Esophagus squamous epithelium (tissue), 5 donors: Measurements from ENCODE around the gene MOB3B. TPM values are rescaled to one million over a fixed set of nuclear protein-coding genes. Genes with fewer than 3 reads are reported as not detected.

Experiments
- DNase-seq: peaks from one replicate; lab custom pipeline; 2025; lab: John Stamatoyannopoulos, UW
- H3K27ac ChIP-seq, 4 donors: fragments of 200-600 bp; sonication (generic); one replicate each; pipeline ENCODE4 v1.5.1; 2016 to 2019; ENCODE audit warnings: mild to moderate bottlenecking in 1 of 4
- H3K27me3 ChIP-seq, 4 donors: fragments of 200-600 bp; sonication (generic); 1 replicate in 3 of 4; 2 replicates in 1 of 4; pipeline versions ENCODE4 v1.5.1 to v1.6.0; 2017 to 2021; ENCODE audit warnings: antibody characterized with exemption in 1 of 4
- H3K36me3 ChIP-seq, 3 donors: fragments of 200-600 bp; sonication (generic); one replicate each; pipeline ENCODE4 v1.5.1; 2016 to 2019
- H3K4me1 ChIP-seq, 3 donors: fragments of 200-600 bp; sonication (generic); one replicate each; pipeline ENCODE4 v1.5.1; 2017 to 2019
- H3K4me3 ChIP-seq, 4 donors: fragments of 200-600 bp; sonication (generic); 1 replicate in 3 of 4; 2 replicates in 1 of 4; pipeline ENCODE4 v1.5.1; 2016 to 2019; ENCODE audit warnings: mild to moderate bottlenecking in 2 of 4, moderate library complexity in 1 of 4
- H3K9me3 ChIP-seq, 3 donors: fragments of 200-600 bp; sonication (generic); one replicate each; pipeline ENCODE4 v1.5.1; 2016 to 2019
- CTCF ChIP-seq, 6 experiments: fragments of 450-650 bp in 4 of 6; fragments of 200-600 bp in 2 of 6; sonication (generic) in 2 of 6; IDR thresholded peaks; one replicate each; pipeline ENCODE4 v1.5.1; 2016 to 2019; ENCODE audit warnings: antibody characterized with exemption in 6 of 6, mild to moderate bottlenecking in 4 of 6, moderate library complexity in 4 of 6
- POLR2A ChIP-seq, 4 donors: fragments of 450-650 bp; IDR thresholded peaks; one replicate each; pipeline ENCODE4 v1.6.1; 2017; ENCODE audit warnings: antibody characterized with exemption in 4 of 4, mild to moderate bottlenecking in 4 of 4, moderate library complexity in 3 of 4
- WGBS, 2 donors: methylation state at CpG; one replicate each; pipeline ENCODE4 v1.1.5; 2018; 5-methylcytosine and 5-hydroxymethylcytosine counted together
- intact Hi-C: fragments of 100-400 bp; cut with DNase I; formaldehyde crosslinking; loops from one replicate; pipeline ENCODE4 v1.15.0; 2022
- total RNA-seq, 4 donors: library from RNA; depleted of rRNA; stranded (reverse); fragments of >200 nt; gene quantifications; one replicate each; pipeline ENCODE4 v1.1.0, GENCODE V29; 2016
- donor health status: DM: yes; HTN: yes; CAD: no.

Gene MOB3B
- total RNA-seq, 4 donors from 2014 or later: 2.2 to 7.6 (median 5.2) TPM

- Histone ChIP-seq H3K27me3 (no peaks in the 10 kb centered on the region), H3K27ac (no peak overlapping the region), H3K4me3 (no peak overlapping the region), H3K9me3 (no peaks in the 10 kb centered on the region), H3K4me1 (peaks cover 0 to 62% (median 24%) of the 10 kb centered on the region in 3 donors), H3K36me3 (no peaks in the 10 kb centered on the region)
- no peak for DNase-seq
- intact Hi-C loops: loop anchor here (10.0 kb wide), 1 partner anchor 51 kb away; no protein-coding TSS in a partner anchor
- no peak for TF ChIP-seq POLR2A (IDR thresholded peaks at IDR 0.05)
- no peak for TF ChIP-seq CTCF (IDR thresholded peaks at IDR 0.05)
- 33 to 87% methylated on average over 3 of the region's 3 CpGs for WGBS, 2 donors
Observed at GRCh38 chr9:27436234-27436633, 93.4 kb downstream of the MOB3B start.

DNA sequence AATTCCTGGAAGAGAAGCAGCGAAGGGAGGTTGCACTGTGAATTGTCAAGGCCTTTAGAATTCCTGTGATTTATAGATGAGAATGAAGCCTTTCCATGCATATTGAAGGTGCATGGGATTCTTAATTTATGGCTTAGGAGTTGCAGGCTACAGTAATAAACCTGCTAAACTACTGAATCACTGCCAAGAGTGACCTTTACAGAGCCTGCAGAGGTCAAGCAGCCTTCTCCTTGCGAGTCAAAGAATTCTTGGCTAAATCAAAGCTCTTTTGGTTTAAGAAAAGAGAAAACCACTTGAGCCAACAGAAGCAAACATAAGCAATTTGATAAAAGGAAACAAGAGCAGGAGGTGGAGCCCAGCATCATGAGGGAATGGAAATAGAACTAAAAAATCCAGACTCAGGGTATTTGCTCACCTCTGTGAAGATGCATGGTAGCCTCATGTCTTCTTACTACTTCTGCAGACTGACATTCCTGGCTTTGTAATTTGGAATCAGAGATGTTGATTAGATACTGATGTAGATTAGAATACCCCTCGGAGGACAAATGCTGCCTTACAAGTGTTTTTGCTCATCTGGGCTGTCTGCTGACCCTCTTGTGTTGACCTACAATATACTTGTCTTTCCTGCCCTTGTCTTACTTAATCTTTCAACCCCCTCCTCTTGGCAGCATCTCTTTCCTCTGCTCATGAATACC is 95.8 kb downstream of the MOB3B start:
- 77 to 78% methylated on average over 3 of the region's 3 CpGs for WGBS, 2 donors
- no peak for DNase-seq
- TF ChIP-seq POLR2A (IDR thresholded peaks at IDR 0.05) (no peak), CTCF (IDR thresholded peaks at IDR 0.05) (no peak)

GRCh38 chr9:27432308-27432707 is 97.3 kb downstream of the MOB3B start:
- WGBS, 2 donors: 55 to 80% methylated on average over 1 to 3 of the region's 3 CpGs
- no peak for DNase-seq
- no peak overlapping the region for H3K4me3 ChIP-seq
- TF ChIP-seq CTCF (IDR thresholded peaks at IDR 0.05) (no peak), POLR2A (IDR thresholded peaks at IDR 0.05) (no peak)
- intact Hi-C loops: loop anchor here (10.0 kb wide), 1 partner anchor 48 kb away; no protein-coding TSS in a partner anchor
- H3K4me1 ChIP-seq: peaks cover 3 to 87% (median 17%) of the 10 kb centered on the region in 3 donors
- no peaks in the 10 kb centered on the region for H3K9me3 ChIP-seq
- H3K27me3 ChIP-seq: no peaks in the 10 kb centered on the region
- H3K36me3 ChIP-seq: no peaks in the 10 kb centered on the region
- peak overlapping the region in 2 of 4 donors; percentile 71 to 75 for H3K27ac ChIP-seq

More for the DNA sequence above, 95.8 kb downstream of the MOB3B start:
- Histone ChIP-seq H3K9me3 (no peaks in the 10 kb centered on the region), H3K27ac (peak overlapping the region in 2 of 4 donors; percentile 31 to 42), H3K36me3 (no peaks in the 10 kb centered on the region), H3K4me3 (no peak overlapping the region), H3K4me1 (peaks cover 3 to 87% (median 27%) of the 10 kb centered on the region in 3 donors), H3K27me3 (no peaks in the 10 kb centered on the region)
- intact Hi-C loops: loop anchor here (10.0 kb wide), 1 partner anchor 49 kb away; no protein-coding TSS in a partner anchor

DNA sequence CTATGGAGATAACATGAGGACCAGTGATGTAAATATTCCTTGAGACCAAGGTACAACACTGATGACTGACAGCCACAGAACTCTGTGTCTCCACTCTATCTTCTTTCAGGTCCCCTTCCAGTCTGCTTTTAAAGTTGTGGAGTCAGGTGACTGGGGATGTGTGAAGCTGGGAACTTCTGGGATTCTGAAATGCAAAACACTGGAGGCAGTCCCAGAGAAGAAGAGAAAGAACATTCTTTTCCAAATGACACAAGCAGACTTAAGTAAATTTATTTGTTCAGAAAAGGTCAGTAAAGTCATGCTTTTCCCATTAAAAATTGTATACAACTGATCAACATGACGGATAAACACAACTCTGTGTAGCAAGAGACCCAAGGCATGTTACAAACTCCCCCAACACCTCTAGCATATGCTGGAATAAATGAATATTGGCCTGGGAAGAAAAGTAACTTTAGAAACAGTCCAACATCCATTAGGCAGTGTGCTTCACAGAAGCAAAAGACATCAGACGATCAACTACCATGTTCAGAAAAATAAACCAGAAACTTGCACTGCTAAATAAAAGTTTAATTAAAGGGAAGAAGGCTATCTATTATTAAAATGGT is 98.0 kb downstream of the MOB3B start:
- Histone ChIP-seq H3K27ac (peak overlapping the region; percentile 47 to 77 (median 73)), H3K36me3 (no peaks in the 10 kb centered on the region), H3K4me1 (peaks cover 3 to 87% (median 21%) of the 10 kb centered on the region in 3 donors), H3K9me3 (no peaks in the 10 kb centered on the region), H3K4me3 (no peak overlapping the region), H3K27me3 (no peaks in the 10 kb centered on the region)
- no peak for DNase-seq
- TF ChIP-seq POLR2A (IDR thresholded peaks at IDR 0.05) (no peak), CTCF (IDR thresholded peaks at IDR 0.05) (no peak)
- intact Hi-C loops: loop anchor here (10.0 kb wide), 1 partner anchor 47 kb away; no protein-coding TSS in a partner anchor
- 31 to 53% methylated on average over 2 of the region's 2 CpGs for WGBS, 2 donors
